Lower leg skin (tissue), 3 donors: ENCODE results near the gene OR52K2.

Experiments used
- CTCF ChIP-seq, 3 donors: fragments of 450-650 bp; IDR thresholded peaks; one replicate each; pipeline ENCODE4 v1.5.1; 2016; ENCODE audit warnings: antibody characterized with exemption in 3 of 3, mild to moderate bottlenecking in 3 of 3, moderate library complexity in 2 of 3
- POLR2A ChIP-seq, 2 donors: fragments of 450-650 bp; IDR thresholded peaks; one replicate each; pipeline ENCODE4 v1.6.1; 2016 to 2017; ENCODE audit warnings: antibody characterized with exemption in 2 of 2, mild to moderate bottlenecking in 1 of 2, moderate library complexity in 1 of 2

- TF ChIP-seq CTCF (IDR thresholded peaks at IDR 0.05) (no peak), POLR2A (IDR thresholded peaks at IDR 0.05) (no peak)
Observed at GRCh38 chr11:4436411-4436810, 12.7 kb upstream of the OR52K2 start.
